Retina (tissue), 1 donor: Measurements from ENCODE around the gene CCDC146.

Experiments
- DNase-seq: peaks from one replicate; pipeline ENCODE4 v3.0.0-alpha.2; 2016

The CCDC146 gene

DNA sequence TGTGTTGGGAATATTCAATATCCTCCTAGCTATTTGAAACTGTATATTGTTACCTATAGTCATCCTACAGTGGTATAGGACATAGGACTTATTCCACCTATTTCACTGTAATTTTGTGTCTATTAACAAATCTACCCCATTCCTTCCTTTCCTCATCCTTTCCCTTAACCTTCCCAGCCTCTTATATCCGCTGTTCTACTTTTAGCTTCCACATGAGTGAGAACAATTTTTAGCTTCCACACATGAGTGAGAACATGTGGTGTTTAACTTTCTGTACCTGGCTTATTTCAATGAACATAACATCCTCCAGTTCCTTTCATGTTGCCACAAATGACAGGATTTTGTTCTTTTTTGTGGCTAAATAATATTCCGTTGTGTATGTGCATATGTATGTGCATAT is 173.1 kb downstream of the CCDC146 start:
- DNase-seq = no peak

DNA sequence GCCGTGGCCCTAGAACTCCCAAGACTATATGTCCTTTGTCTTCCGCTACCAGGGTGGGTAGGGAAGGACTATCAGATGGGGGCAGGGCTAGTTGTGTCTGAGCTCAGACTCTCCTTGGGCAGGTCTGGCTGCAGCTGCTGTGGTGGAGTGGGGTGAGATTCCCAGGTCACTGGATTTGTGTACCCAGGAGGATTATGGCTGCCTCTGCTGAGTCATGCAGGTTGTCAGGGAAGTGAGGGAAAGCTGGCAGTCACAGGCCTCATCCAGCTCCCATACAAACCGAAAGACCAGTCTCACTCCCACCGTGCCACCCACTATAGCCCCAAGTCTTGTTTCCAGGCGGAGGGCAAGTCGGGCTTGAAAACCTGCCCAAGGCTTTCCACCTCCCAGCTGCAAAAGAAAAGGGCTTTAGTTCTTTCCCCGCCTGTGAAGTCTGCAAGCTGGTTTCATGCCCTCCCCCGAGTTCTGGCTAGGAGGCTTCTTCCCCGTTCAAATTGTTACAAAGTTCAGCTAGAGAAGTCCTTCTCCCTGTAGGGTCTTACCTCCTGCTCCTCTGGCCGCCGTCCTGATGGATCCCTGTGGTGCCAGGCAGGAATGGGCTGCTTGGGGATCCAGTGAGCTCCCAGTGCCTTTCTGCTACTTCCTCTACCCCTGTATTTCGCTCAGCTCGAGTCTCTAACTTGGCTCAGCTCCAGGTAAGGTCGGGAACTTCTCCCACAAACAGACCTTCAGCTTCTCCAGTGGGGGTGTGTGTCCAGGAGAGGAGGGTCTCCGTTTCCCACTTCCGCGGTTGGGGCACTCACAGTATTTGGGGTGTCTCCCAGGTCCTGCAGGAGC is 184.0 kb downstream of the CCDC146 start:
- DNase-seq = no peak

DNA sequence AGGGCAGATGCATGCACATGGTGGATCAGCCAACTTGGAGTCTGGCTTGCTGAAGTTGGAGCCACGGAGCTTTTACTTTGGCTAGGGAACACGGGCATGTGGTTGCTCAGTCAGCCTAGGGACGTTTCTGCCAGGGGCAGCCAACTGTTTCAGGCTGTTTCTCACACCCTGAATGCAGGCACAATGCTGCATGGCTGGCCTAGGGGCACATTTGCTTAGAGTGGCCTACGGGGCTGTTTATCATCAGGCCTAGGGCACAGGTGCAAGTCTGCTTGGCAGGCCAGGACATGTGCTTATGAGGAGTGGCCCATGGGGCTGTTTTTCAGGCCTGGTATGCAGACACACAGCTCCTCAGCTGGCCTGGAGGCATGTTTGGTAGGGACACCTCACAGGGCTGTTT is 186.4 kb downstream of the CCDC146 start:
- no peak for DNase-seq

DNA sequence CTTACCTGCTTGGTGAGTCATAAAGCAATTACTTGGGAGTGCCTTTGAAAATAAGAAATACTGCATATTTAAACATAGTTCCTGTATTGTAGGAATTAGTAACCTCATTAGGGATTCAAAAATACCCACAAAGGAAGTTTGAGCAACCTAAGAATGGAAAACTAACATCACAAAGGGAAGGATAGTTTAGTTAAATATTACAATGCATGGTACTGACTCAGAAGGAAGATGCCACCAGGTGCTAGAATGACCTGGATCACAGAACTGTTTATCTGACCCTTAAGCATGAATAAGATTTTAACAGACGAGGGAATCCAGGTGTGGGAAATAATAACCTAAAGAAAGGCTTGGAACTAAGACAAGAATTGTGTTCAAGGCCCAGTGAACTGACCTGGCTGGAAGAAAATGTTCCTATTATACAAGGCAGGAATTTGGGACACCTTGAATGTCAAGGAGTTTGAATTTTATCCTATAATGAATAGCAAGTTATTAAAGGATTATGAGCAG is 187.4 kb downstream of the CCDC146 start:
- no peak for DNase-seq

DNA sequence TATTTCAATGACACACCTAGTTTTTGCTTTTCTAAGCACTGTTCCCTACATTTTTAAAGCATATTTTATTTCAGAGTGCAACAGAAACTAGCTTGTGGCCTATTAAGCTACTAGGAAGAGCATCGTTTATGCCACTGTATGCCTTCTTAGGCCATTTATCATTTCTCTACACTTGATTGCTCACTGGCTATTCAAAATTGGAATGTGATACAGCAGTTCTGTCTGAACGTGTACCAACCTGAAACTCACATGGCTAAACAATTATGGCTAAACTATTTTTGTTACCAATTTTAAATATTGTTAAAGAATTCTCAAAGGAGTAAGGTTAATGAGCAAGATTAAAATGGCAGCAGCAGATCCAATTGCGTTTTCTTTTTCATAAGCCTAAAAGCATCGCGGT is 188.6 kb downstream of the CCDC146 start:
- DNase-seq = no peak

DNA sequence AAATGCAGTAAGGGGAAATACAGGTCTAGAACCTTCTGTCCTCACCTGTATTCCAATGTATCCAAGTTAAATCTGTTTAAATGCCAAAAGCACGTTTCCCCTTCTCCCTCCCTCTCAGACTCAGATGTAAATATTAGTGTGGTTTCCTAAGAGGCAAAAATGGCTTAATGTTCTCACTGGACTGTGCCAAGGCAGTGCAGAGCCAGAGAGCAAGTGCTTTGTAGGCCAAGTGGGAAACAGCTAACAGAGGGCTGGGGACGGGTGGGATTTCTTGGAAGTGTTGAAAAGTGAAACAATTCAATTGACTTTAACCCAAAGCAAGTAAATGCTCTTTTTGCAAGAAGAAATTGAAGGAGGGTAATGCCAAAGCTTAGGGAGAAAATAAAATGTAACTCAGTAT is 190.7 kb downstream of the CCDC146 start:
- DNase-seq = no peak

DNA sequence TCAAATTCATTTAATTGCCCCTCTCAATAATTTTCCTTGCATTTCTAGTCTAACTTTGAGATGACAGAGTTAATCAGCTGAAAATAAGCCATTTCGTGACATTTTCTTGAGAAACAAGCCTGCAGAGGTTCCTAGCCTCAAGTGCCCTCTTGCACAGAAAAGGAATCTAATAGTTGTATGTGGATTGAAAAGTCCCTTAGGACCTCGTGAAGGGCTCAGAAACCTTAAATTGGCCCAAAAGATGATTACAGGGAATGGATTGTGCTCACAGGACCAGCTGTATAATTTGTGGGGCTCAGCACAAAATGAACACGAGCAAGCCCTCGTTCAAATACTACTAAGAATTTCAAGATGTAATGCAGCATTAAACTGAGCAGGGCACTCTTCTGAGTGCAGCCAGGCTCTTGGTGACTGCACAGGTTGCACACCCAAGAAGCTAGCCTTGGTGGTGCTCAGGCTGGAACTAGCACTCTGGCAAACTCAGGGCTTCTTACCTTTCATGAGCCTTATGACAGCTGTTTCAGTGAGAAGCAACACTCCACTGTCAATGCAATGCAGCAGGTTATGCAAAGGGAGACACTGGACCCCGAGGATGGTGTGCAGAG is 191.6 kb downstream of the CCDC146 start:
- no peak for DNase-seq

DNA sequence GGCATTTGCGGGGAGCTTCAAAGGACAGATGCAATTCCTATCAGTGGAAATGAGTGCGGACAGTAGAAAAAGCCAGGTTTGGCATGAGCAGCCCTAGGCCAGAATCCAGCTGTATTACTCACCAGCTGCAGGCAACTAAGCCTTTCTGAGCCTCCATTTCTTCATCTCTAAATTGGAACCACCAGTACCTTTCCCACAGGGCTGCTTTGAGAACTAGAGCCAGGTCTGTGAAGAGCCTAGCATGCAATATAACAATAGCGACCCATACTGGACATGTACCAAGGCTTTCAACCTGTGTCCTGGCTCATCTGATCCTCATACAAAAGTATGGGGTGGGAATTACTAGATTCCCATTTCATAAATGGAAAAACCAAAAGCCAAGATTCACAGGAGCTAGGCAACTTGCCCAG is 192.8 kb downstream of the CCDC146 start:
- DNase-seq = no peak

DNA sequence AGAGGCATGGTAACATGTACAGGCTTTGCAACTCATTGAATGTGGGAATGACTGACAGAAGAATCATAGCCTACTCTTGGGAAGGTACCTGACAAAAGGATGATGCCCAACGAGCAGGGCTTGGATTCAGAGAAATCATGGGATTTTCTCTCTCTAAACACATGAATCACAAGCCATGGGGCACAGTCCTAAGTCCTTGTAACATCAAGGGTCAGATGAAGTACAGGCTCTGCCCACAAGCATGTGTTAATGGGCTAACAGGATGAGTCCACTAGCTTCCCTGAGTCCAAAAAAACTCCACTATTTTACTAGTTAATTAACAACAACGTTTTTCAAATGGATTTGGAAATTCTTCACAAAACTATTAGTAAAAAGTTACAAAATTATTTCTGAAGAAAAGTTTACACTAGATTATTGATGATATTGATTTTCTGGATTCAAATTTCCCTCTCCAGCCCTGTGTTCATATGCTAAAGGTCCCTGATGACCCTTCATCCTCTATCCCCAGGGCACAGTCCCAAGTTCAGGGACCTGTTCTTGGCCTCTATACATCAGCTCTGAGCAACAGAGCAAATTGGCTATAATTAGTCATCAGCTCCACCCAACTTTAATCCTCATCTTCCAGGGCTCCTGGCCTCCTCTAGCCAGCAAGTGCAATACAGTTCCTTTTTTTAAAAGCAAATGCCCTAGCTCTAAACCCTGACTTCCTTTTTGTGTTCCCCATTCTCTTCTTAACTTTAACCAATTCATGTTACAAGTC is 194.0 kb downstream of the CCDC146 start:
- DNase-seq = no peak

DNA sequence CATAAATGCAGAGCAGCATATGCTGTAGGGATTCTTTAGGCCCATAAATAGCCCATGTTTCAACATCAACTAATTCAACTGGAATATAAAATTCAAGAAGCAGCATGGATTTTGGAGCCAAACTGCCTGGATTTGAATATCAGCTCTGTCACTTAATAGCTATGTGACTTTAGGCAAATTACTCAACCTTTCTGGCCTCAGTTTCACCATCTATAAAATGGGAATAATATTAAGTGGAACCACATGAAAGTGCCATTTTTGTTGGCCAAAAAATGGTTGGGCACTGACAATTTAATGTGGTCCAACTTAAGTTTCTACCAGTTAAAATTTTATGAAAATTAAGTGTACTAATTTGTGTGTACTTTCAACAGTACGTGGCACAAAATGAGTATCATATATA is 195.6 kb downstream of the CCDC146 start:
- no peak for DNase-seq

DNA sequence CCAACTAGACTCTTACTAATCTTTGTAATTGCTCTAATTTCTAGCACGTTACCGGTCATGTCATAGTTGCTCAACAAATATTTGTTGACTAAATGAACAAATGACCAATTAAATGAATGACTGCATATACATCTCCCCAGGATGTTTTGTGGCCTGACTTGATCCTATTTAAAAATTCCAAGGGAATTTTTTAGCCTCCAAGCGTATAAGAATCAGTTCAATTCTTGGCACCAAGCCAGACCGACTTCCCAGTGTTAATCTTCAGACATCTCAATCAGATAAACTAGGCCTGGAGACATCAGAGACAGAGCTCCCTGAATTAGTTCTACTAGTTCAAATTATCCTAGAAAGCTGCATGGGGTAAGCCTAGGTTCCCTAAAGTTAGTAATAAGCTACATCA is 197.7 kb downstream of the CCDC146 start:
- no peak for DNase-seq

DNA sequence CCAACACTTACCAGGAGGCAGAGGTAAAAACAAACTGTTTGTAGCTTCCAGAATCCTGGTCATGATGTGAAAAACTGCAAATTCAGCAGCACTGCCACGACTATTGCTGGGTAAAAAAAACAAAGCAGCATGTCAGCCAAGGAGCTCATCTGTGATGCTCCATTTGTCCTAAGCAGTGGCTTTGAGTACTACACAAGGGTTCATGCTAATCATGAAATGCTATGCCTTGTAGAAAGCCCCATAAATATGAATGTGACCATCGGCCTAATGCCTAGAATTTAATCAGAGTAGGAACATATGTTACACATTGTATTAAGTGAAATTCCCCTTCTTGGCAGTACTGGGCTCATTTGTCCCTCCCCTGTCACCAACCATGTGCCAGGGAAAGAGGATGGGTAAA is 198.3 kb downstream of the CCDC146 start:
- no peak for DNase-seq

DNA sequence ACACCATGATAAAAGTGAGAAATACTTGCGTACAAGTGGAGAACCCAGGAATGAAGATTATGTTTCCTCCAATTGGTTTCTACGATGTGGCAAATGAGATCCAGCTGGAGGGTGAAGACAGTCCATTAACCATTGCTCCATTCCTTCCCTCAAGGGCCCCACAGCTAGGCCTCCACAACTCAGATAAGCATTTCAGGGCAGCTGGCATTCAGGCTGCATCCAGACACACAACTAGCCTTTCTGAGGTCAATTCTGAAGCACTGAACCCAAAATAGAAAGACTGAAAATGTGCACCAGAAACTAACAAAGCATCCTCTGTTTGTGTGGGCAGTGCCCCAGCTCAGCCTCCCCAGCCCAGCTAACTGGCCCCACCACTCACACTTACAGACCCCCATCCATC is 198.9 kb downstream of the CCDC146 start:
- no peak for DNase-seq

DNA sequence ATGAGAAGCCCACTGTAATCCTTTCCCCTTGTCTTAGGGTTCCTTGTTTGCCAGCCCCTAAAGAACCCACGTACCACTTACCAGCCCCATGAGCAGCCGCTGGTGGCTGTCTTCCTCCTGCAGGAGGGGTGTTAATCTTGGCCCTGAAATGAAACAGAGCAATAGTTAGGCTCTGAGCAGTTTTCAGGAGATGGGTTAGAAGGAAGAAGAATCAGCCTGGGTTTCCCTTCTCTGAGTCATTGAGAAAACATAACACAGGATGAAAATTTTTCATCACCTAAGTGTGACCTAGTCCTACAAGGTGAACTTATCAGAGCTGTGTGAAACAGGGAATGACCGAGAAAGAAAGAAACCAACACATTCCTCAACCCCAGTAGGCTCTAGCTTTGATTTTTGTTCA is 203.7 kb downstream of the CCDC146 start:
- DNase-seq = no peak

DNA sequence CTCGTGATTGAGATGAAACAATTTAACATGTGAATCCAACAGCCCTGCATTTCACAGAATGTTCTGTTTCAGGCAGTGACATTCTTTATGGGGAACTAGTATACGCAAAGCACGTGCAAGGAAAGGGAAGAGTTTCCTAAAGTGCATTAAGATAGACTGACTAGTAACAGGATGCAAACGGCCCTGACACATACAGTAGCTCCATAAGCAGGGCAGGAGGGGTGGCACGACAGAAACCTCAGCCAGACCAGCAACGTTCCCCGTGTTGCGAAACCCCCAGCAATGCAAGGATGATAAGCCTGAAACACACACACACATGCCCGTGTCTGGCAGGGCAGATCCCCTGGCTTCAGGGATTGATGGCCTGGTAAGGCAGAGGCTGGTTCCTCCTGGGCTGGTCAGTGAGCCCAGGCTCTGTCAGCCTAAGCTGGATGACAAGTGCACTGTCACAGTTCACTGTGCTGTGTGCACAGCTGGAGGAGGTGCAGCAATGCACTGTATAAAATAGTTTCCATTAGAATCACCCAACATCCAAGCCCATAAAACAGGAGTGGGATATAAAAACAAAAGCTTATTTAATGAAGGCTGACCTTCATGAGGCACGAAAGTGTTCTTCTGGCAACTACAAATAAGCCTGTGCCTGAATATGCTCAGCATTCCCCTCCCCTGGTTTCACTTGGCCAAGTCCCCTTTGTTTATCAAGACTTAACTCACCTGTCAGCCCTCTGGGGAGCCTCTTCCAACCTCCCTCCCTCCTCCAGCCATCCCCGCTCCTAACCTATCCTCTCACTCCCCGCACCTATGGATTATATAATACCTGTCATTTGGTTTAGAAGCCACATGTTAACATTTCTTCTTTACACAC is 204.9 kb downstream of the CCDC146 start:
- no peak for DNase-seq

DNA sequence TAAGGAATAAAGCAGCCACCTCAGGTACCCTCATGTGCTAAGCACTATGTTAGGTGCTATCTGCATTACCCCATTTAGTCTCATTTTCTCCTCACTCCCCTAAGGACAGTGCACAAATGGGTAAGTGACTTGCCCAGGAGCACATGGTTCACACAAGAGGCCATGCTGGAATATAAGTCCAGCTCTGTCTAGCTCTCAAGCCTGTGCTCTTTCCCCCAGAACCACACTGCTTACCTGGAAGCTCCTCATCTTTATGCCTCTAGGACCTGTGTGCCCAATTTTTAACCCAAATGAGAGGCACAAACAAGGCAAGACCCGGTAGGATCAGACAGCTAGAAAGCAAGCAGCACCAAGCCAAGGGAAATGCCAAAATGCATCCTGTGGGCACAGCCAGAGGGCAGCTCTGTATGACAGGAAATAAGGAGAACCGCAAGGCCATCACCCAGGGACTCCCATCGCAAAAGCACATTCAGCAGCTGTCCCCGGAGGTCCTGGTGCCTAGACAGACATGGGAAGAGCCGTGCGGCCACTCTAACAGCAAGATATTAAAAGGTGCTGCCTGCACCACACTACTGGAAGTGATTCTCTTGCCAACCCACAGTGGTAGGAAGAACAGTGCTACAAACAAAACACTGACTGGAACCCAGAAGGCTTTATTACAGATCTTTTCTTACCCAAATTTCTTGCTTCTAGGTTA is 205.7 kb downstream of the CCDC146 start:
- no peak for DNase-seq

DNA sequence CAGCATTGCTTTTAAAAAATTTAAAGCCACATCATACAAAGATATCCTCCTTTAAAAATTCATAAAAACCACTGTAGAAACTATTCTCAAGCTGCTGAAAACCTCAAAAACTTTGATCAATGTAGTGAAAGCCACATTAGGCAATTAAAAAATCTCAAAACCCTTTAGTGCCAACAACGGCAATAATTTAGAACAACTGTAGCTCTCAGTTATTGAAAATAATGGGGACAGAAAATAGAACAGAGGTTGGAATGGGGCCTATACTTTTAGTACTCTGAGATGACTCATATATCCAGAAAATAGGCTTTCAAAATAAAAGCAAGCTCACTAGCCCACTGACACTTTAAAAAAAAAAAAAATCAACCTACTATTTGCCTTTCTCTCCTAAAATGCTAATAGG is 206.3 kb downstream of the CCDC146 start:
- no peak for DNase-seq

DNA sequence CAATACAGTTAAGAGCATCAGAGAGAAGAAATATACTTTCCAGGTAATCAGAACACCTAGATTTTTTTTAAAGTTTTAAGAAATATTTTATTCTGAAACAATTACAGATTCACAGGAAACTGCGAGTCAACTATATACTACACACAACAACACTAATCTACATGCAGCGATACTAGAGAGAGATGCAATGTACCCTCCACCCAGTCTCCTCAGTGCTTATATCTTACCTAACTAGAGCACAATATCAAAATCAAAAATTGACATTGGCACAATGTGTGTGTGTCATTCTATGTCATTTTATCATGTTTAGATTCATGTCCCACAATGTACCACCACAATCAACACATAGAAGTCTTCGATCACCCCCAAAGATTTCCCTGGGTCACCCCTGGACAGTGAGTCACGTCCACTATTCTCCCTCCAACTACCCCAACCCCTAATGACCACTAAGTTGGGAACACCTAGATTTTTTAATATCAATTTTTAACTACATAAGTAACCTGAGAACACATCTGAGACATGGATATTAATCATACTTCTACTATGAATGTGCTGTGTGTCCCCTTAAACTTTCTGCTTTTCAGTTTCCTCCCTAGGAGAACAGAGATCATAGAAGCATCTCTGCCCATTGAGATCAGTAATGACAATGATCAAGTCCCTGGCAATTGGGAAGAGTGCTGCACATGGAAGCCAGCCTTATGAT is 207.2 kb downstream of the CCDC146 start:
- DNase-seq = no peak

DNA sequence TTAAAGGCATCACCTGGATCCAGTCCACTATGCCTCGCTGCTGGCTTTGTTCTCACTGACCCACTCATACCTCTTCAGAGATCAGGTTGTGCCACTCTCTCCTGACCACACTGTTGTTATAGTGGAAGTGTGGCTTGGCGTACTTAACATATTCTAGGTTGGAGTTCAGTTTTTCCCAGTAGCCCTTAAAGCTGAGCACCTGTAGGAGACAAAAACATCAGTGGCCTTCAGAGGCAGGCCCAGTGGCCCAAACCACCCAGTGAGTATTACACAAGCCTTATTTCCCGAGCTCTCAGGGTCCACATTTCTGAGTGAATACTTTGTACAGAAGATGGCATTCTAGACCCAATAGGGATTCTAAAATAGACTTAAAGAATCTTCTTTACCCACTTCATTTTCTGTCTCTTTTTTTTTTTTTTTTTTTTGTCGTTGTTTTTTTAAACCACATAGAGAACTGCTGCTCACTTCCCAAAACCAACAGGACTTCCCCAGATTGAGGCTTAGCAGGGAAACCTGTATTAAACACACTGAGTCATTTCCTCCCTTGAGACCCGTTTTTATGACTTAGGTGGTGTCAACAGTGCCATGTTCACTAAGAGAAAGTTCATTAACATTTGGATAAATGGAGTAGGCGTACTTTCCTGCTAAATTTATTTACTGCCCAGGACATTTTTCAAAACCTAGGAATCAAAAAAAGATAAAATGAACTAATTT is 207.9 kb downstream of the CCDC146 start:
- DNase-seq = no peak

DNA sequence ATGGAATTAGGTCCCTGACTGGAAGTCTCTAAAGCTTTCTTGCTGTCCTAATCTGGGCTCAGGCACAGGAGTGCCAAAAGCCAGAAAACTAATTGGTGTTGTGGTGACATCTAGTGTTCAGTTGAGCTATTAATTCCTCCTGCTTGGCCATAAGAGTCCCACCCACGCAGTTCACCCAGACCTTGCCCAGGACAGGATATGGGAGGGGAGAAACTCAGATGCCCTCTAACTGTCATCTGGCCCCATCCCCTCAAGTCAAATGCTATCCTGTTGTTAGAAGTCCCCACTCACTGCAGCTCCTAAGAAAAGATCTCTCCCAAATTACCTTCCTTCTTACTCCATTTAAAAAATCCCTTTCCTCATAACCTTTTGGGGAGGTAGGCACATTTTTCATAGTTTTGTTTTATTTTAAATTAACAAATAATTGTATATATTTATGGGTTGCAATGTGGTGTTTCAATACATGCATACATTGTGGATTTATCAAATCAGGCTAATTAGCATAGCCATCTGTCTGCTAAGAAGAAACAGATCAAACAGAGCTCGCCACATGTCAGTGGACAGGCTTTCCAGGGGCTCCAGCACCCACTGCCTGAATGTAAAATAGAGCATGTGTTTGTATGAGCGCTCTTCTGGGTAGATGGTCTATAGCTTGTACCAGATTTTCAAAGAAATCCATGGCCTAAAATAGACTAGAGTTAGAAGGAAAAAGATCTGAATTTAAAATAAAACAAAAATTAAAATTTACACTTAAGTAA is 209.7 kb downstream of the CCDC146 start:
- peak; percentile 82 for DNase-seq
